IPS DF 4.7 (cell line): Measurements from ENCODE around the gene TMEM120B.
"Not testable (repeated sequence)": the region's sequence is repeated elsewhere in the genome, so short reads cannot be mapped to it uniquely, and the experiment has no call there.

Experiments
- DNase-seq: peaks from one replicate; pipeline ENCODE4 v3.0.0-alpha.2; 2013; ENCODE audit warnings: low spot score; ENCODE audit errors: extremely low read depth

The TMEM120B gene

GRCh38 chr12:121773011-121773777 is 60.6 kb downstream of the TMEM120B start:
- no peak for DNase-seq

GRCh38 chr12:121774968-121775474 is 62.5 kb downstream of the TMEM120B start:
- no peak for DNase-seq

- no peak for DNase-seq
These were observed 62.9 kb downstream of the TMEM120B start for GRCh38 chr12:121775501-121775900.

DNA sequence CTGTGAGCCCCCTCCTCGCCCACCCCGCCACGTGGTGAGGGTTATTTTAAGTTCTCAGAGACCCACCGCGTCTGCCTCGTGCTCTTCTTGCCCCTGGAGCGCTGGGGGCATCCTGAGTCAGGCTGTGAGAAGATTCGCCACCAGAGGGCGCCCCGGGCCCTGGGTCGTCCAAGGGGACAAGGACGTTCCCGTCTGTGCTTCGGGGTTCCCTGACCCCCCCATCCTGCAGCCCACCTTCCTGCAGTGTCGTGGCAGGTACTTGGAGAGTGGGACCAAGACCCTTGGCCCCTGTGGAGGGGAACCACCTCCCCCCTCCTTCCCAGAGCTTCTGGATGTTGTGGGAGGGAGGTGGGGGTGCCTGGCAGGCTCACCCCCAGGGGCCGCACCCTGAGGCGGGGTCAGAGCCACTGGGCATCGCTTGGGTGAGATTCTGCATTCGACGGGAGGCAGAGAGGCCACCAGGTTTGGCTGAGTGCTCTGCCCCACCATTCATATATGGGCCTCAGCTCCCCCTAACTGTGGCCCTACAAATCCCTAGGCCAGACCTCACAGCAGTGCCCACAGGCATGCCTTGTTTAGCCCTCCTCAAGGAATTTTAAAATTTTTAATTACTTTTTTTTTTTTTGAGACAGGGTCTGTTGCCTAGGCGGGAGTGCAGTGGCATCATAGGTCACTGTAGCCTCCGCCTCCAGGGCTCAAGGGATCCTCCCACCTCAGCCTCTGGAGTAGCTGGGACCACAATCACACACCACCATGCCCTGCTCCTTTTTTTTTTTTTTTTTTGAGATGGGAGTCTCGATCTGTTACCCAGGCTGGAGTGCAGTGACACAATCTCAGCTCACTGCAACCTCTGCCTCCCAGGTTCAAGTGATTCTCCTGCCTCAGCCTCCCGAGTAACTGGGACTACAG is 63.9 kb downstream of the TMEM120B start:
- DNase-seq = no peak

DNA sequence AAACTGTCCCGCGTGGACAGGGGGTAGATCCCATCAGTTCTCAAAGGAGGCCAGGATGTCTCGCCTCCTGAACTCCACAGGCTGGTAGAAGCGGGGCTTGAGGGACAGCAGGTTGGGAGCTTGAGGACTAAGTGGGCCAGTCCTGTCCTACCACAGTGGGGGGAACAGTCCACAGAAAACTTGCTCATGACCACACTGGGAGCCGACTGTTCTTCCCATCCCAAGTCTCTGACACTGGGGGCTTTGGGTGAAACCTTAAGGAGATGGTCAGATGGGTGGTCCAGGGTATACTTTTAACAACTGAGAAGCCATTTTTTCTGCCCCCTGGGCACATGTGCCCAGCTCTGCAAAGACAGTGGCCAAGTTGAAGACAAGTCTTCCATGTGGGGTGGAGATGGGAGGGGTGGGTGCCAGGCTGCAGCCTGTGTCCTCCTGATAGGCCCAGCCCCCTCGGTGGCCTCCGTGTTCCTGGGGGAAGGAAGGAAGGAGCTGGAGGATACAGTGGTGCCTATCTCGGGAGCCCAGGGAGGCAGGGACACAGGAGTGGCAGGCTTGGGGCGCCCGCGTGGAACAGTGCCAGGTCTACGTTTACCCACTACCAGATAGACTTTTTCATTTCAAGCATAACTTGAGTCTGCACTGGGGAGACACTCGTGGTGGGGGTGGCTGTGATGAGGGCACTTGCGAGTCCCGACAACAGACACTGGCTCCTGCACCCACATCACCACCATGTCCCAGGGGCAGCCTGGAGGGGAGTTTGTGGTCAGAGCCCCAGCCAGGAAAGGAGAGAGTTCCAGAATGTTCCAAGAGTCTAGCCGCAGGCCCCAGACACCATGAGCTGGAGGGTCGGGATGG is 66.2 kb downstream of the TMEM120B start:
- DNase-seq = no peak

DNA sequence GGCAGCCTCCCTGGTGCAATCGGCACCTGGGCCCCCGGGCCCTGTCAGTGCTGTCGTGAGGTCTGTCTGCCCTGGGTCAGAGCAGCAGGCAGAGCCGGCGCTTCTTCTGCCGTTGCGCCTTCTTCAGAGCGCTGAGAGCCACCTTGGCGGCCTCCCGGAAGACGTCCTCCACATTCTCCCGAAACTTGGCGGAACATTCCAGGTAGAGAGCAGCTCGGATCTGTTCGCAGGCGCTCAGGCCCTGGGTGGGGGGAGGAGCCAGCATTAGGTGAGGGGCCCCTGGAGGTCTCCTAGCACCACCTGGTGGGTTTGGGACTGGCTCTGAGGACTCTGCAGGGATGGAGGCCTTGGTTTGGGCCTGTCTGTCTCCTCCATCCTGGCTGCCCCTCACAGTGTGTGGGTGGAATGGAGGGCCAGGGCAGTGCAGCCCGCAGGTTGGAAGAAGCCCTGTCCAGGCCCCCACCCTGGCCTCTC is 66.9 kb downstream of the TMEM120B start:
- no peak for DNase-seq

DNA sequence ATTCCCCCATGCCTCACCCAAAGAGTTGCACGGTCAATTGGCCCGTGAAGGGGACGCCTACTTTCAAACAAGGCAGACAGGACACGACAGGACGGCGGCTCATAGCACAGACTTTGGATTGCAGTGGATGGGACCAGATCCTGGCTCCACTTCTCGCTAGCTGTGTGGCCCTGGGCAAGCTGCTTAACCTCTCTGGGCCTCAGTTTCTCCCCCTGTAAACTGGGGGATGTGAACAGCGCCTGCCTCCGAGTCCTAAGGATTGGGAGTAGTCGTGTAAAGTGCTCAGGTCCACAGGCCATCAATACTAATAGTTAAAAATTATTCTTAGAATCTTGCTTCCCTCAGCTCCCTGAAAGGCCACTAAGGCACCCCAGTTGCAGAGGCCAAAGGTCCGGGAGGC is 67.9 kb downstream of the TMEM120B start:
- no peak for DNase-seq

- DNase-seq = no peak
These were observed 69.0 kb downstream of the TMEM120B start for GRCh38 chr12:121781484-121781997.

- DNase-seq = no peak
These were observed 69.7 kb downstream of the TMEM120B start for GRCh38 chr12:121781998-121782979.

GRCh38 chr12:121783766-121784165 is 71.2 kb downstream of the TMEM120B start:
- DNase-seq = no peak

DNA sequence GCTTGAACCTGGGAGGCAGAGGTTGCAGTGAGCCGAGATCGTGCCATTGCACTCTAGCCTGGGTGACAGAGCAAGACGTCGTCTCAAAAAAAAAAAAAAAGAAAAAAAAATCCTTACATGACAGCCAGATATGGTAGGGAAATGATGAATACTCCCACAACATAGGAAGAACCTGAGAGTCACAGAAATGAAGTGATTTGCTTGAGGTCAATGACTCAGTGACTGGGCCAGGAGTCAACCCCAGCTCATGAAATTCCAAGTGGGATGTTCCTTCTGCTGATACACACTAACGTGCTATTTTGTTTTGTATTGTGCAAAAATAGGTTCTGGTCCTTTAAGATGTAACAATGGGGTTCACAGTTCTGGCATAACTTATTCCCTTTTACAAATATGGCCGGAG is 71.9 kb downstream of the TMEM120B start:
- DNase-seq = no peak

- no peak for DNase-seq
These were observed 73.9 kb downstream of the TMEM120B start for GRCh38 chr12:121786440-121786825.

DNA sequence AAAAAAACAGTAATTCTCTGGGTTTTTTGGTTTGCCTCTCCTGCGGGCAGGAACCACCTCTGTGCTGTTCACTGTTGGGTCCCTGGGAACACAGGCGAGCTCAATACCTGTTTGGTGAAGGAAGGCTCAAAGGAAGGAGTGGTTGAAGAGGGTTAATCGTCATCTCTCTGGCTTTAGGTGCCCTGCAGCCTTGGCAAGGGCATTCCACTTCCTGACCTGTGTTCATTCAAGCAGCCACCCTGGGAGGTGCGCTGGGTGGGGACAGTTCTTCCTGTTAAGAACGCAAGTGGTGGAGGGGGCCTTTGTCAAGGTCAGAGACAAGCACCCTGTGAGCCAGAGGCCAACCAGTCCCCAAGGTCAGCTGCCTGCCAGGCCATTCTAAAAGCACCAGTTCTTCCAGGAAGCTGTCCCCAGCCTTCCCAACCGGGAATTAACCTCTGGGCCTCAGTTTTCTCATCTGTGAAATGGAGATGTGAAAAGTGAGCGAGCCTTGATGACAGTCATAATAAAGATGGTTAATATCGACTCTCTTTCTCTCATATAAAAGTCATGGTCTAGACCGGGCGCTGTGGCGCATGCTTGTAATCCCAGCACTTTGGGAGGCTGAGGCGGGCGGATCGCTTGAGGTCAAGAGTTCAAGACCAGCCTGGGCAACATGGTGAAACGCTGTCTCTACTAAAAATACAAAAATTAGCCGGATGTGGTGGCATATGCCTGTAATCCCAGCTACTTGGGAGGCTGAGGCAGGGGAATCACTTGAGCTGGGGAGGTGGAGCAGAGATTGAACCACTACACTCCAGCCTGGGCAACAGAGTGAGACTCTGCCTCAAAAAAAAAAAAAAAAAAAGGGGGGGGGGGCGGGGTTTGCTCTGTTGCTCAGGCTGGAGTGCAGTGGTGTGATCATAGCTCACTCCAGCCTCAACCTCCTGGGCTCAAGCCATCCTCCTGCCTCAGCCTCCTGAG is 74.8 kb downstream of the TMEM120B start:
- no peak for DNase-seq

DNA sequence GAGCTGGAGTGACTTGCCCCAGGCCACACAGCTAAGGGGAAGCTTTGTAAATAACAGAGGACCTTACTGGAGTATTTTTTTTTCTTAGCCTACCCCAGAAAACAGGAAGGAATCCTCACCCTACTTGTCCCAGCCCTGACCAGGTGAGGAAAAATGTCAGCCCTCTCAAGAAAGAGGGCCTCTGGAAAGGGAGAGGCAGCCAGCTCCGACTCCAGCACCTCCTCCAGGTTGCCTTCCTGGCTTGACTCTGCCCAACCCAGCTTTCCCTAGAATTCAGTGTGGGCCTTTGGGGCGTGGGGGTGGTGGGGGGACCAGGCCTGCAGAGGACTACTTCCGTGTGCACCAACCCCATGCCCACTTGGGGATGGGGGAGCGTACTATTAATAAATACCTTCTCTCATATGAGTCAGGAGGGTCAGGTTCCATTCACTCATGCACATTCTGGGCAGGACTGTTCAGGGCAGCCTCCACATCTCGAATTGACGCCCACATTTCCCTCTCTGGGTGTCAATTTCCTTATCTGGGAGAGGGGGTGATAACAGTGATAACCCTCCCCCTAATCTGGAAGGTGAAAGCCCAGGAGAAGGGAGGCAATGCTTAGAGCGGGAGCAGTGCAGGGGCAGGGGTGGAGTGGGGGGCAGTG is 75.7 kb downstream of the TMEM120B start:
- DNase-seq = no peak

DNA sequence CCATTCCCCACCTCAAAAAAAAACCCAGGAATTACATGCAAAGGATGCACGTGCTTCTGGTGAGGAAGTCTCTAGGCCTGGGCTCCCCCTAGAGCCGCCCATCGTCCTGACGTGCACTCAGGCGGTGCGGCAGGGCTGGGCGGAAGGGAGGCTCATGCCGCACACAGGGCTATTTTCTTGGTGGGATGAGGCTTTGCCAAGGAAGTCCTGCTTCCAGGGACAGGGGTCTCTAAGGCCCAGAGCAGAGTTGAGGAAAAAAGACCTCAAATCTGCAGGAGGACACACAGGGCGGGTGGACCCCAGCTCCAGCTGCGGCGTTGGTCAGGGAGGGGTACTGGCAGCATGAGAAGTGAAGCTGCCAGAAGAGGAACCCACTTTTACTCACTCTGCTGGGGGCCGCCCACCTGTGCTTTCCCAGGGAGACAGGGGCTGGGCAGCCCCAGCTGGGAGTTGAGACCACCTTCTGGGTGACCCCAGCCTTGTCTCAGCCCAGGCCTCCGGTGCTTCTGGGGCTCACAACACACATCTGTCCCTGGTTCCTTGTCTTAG is 76.8 kb downstream of the TMEM120B start:
- DNase-seq = no peak

- no peak for DNase-seq
These were observed 77.5 kb downstream of the TMEM120B start for GRCh38 chr12:121789800-121790728.

DNA sequence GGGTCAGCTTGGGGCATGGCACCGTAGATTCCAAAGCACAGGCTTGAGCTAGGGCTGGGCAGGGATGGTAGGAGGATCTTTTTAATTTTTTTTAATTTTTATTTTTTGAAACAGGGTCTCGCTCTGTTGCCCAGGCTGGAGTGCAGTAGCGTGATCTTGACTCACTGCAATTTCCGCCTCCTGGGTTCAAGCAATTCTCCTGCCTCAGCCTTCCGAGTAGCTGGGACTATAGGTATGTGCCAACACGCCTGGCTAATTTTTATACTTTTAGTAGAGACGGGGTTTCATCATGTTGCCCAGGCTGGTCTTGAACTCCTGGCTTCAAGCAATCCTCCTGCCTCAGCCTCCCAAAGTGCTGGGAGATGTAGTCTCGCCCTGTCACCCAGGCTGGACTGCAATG is 78.2 kb downstream of the TMEM120B start:
- DNase-seq = not testable (repeated sequence)
